Panc1 (cell line): Measurements from ENCODE around the gene FGD1. TPM values are rescaled to one million over a fixed set of nuclear protein-coding genes. Genes with fewer than 3 reads are reported as not detected.

ENCODE experiments used
- ATAC-seq: fragments of 200-7000 bp; cut with Tn5 transposase; 2 replicates; pipeline ENCODE4 v1.9.1; 2020; ENCODE audit warnings: mild to moderate bottlenecking, moderate library complexity
- BruUV-seq: library from RNA; stranded (reverse); fragments of 400-500 nt; replicated peaks from 2 replicates; lab custom pipeline; 2021; lab: Mats Ljungman, UMichigan
- CTCF ChIA-PET: fragments of 300-600 bp; sonication (Branson Sonifier 250); formaldehyde crosslinking; loops from one replicate; lab custom pipeline; 2022; ENCODE audit warnings: antibody characterized with exemption; lab: Charles Lee
- POLR2A ChIA-PET: fragments of 300-600 bp; sonication (Branson Sonifier 250); formaldehyde crosslinking; loops from one replicate; lab custom pipeline; 2022; ENCODE audit warnings: antibody characterized with exemption; lab: Charles Lee
- DNase-seq: peaks from one replicate; pipeline ENCODE4 v3.0.0-alpha.2; 2010; ENCODE audit warnings: low read depth, low spot score
- H3K27ac ChIP-seq: 2 replicates; pipeline ENCODE4 v1.5.1; 2011; ENCODE audit warnings: mild to moderate bottlenecking, low read length, inconsistent platforms
- H3K27me3 ChIP-seq: fragments of 200-500 bp; sonication (Bioruptor generic); 2 replicates; pipeline ENCODE4 v1.6.0; 2014; ENCODE audit warnings: low read length, inconsistent platforms; ENCODE audit not compliant: control insufficient read depth, insufficient read depth
- H3K36me3 ChIP-seq: fragments of 200-500 bp; sonication (Bioruptor generic); 2 replicates; pipeline ENCODE4 v1.5.1; 2014; ENCODE audit warnings: inconsistent platforms, mild to moderate bottlenecking, low read length, moderate library complexity; ENCODE audit not compliant: control insufficient read depth, insufficient read depth
- H3K4me1 ChIP-seq: 2 replicates; pipeline ENCODE4 v1.5.1; 2011; ENCODE audit warnings: inconsistent platforms, mild to moderate bottlenecking, low read length, moderate library complexity; ENCODE audit not compliant: control insufficient read depth, insufficient read depth
- H3K4me3 ChIP-seq, 2 experiments: 2 replicates each; pipeline ENCODE4 v1.5.1; 2011 to 2012; ENCODE audit warnings: low read depth in 2 of 2, low read length in 2 of 2, mild to moderate bottlenecking in 2 of 2, inconsistent platforms in 1 of 2, moderate library complexity in 1 of 2
- H3K9me3 ChIP-seq: fragments of 200-500 bp; sonication (Bioruptor generic); 2 replicates; pipeline ENCODE4 v1.5.1; 2014; ENCODE audit warnings: low read depth, mild to moderate bottlenecking, inconsistent platforms, low read length, moderate library complexity; ENCODE audit not compliant: control insufficient read depth, insufficient read depth
- POLR2AphosphoS5 ChIP-seq: IDR thresholded peaks from 2 replicates; pipeline ENCODE4 v1.6.1; 2012; ENCODE audit warnings: mild to moderate bottlenecking, low read depth, low read length, moderate library complexity
- SIN3A ChIP-seq: IDR thresholded peaks from 2 replicates; pipeline ENCODE4 v1.6.1; 2012; ENCODE audit warnings: low read depth, mild to moderate bottlenecking, low read length, moderate library complexity, borderline replicate concordance; ENCODE audit not compliant: insufficient read depth
- TCF7L2 ChIP-seq: IDR thresholded peaks from 2 replicates; pipeline ENCODE4 v1.6.1; 2011; ENCODE audit warnings: mild to moderate bottlenecking, low read depth, low read length, inconsistent platforms
- in situ Hi-C: cut with HindIII; loops from 2 replicates; pipeline ENCODE4 v1.10.0; 2016; ENCODE audit warnings: low sequenced_read_pairs, low pct_unique_long_range_greater_than_20kb
- intact Hi-C: fragments of 100-400 bp; cut with micrococcal nuclease; formaldehyde crosslinking; loops from one replicate; pipeline ENCODE4 v1.10.0; 2022; ENCODE audit not compliant: unreplicated experiment
- total RNA-seq: library from RNA; stranded (reverse); gene quantifications from one replicate; pipeline ENCODE4 v1.2.1, GENCODE V29; 2021; ENCODE audit not compliant: unreplicated experiment
- TF ChIP-seq, protein P1 (sequence below), 2 experiments: IDR thresholded peaks; 2 replicates each; pipeline ENCODE4 v1.6.1; 2011 to 2012; ENCODE audit warnings: low read depth in 2 of 2, control low read depth in 1 of 2, low read length in 1 of 2, mild to moderate bottlenecking in 1 of 2, moderate library complexity in 1 of 2; ENCODE audit not compliant: insufficient read depth in 1 of 2
- TF ChIP-seq, protein P2 (sequence below): fragments of 450-650 bp; IDR thresholded peaks from 2 replicates; pipeline ENCODE4 v1.5.1; 2017; ENCODE audit warnings: mild to moderate bottlenecking

FGD1 gene
- total RNA-seq, 1 experiment from 2014 or later = 14.1 TPM

DNA sequence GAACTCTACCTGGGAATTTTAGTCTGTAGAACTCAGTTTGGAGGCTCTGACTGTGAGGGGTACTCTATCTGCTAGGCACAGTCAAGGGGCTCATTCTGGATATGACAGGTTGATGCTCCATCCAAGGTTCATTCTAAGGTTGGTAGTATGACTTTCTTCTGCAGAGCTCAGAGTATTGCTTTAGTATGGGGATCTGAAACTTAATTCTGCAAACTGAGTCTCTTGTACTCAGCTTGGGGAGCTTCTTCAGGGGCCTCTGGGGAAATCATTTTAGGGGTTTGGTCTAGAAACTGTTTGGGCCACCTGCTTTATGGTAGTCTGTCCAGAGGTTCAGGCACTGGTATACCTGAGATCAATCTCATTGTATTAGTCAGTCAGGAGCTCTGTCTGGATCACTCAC is 65.5 kb downstream of the FGD1 start:
- no peak for ATAC-seq
- no peaks in the 10 kb centered on the region for H3K27me3 ChIP-seq
- no TSS peak for BruUV-seq
- no peaks in the 10 kb centered on the region for H3K4me1 ChIP-seq
- no peaks in the 10 kb centered on the region for H3K9me3 ChIP-seq
- intact Hi-C loops = no loop called here
- no peak overlapping the region for H3K27ac ChIP-seq
- no peaks in the 10 kb centered on the region for H3K36me3 ChIP-seq
- ChIA-PET CTCF (no interaction called here), POLR2A (no interaction called here)
- H3K4me3 ChIP-seq = no peak overlapping the region
- in situ Hi-C loops = no loop called here
- DNase-seq = no peak
- TF ChIP-seq, protein P1, sequence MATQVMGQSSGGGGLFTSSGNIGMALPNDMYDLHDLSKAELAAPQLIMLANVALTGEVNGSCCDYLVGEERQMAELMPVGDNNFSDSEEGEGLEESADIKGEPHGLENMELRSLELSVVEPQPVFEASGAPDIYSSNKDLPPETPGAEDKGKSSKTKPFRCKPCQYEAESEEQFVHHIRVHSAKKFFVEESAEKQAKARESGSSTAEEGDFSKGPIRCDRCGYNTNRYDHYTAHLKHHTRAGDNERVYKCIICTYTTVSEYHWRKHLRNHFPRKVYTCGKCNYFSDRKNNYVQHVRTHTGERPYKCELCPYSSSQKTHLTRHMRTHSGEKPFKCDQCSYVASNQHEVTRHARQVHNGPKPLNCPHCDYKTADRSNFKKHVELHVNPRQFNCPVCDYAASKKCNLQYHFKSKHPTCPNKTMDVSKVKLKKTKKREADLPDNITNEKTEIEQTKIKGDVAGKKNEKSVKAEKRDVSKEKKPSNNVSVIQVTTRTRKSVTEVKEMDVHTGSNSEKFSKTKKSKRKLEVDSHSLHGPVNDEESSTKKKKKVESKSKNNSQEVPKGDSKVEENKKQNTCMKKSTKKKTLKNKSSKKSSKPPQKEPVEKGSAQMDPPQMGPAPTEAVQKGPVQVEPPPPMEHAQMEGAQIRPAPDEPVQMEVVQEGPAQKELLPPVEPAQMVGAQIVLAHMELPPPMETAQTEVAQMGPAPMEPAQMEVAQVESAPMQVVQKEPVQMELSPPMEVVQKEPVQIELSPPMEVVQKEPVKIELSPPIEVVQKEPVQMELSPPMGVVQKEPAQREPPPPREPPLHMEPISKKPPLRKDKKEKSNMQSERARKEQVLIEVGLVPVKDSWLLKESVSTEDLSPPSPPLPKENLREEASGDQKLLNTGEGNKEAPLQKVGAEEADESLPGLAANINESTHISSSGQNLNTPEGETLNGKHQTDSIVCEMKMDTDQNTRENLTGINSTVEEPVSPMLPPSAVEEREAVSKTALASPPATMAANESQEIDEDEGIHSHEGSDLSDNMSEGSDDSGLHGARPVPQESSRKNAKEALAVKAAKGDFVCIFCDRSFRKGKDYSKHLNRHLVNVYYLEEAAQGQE (IDR thresholded peaks at IDR 0.05; ENCODE audit: insufficient read depth in 1 of 2, low read depth in 2 of 2, low read length in 1 of 2) = no peak
- TF ChIP-seq, protein P2, sequence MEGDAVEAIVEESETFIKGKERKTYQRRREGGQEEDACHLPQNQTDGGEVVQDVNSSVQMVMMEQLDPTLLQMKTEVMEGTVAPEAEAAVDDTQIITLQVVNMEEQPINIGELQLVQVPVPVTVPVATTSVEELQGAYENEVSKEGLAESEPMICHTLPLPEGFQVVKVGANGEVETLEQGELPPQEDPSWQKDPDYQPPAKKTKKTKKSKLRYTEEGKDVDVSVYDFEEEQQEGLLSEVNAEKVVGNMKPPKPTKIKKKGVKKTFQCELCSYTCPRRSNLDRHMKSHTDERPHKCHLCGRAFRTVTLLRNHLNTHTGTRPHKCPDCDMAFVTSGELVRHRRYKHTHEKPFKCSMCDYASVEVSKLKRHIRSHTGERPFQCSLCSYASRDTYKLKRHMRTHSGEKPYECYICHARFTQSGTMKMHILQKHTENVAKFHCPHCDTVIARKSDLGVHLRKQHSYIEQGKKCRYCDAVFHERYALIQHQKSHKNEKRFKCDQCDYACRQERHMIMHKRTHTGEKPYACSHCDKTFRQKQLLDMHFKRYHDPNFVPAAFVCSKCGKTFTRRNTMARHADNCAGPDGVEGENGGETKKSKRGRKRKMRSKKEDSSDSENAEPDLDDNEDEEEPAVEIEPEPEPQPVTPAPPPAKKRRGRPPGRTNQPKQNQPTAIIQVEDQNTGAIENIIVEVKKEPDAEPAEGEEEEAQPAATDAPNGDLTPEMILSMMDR = no peak
- no peak for TF ChIP-seq TCF7L2
- TF ChIP-seq POLR2AphosphoS5 = no peak
- TF ChIP-seq SIN3A = no peak

DNA sequence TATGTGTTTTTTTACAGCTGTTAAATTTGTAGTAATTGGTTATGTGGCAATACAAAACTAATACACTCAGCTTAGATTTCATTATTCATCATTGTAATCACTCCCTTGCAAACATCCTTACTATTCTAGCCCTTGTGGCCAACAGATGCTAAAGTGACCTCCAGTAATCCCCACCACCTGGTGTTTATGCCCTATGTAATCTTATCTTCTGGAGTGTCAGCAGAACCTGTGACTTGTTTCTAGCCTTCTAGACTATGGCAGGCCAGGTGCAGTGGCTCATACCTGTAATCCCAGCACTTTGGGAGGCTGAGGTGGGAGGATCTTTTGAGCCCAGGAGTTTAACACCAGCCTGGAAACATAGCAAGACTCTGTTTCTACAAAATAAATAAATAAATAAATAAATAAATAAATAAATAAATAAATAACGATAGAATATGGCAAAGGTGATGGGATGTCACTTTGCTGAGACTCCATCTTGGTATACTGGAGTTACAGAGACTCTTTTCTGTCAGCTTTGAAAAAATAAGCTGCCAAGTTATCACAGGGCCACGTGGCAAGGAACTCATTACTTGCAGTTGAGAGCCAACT is 68.1 kb downstream of the FGD1 start:
- ATAC-seq (no peak), DNase-seq (no peak)
- TF ChIP-seq TCF7L2 (no peak), POLR2AphosphoS5 (no peak), SIN3A (no peak)
- TF ChIP-seq, protein P2 = no peak
- TF ChIP-seq, protein P1 (IDR thresholded peaks at IDR 0.05; ENCODE audit: insufficient read depth in 1 of 2, low read depth in 2 of 2, low read length in 1 of 2) = no peak
- in situ Hi-C loops = no loop called here
- Histone ChIP-seq H3K36me3 (no peaks in the 10 kb centered on the region), H3K27me3 (no peaks in the 10 kb centered on the region), H3K4me1 (no peaks in the 10 kb centered on the region), H3K9me3 (no peaks in the 10 kb centered on the region), H3K4me3 (no peak overlapping the region), H3K27ac (no peak overlapping the region)
- intact Hi-C loops = no loop called here
- BruUV-seq = no TSS peak
- POLR2A ChIA-PET = no interaction called here
- CTCF ChIA-PET = no interaction called here
